Panc1 (cell line): ENCODE data around the gene CFAP97D1. TPM values are rescaled to one million over a fixed set of nuclear protein-coding genes. Genes with fewer than 3 reads are reported as not detected.

Experiments used
- ATAC-seq: fragments of 200-7000 bp; cut with Tn5 transposase; 2 replicates; pipeline ENCODE4 v1.9.1; 2020; ENCODE audit warnings: mild to moderate bottlenecking, moderate library complexity
- BruUV-seq: library from RNA; stranded (reverse); fragments of 400-500 nt; replicated peaks from 2 replicates; lab custom pipeline; 2021; lab: Mats Ljungman, UMichigan
- CTCF ChIA-PET: fragments of 300-600 bp; sonication (Branson Sonifier 250); formaldehyde crosslinking; loops from one replicate; lab custom pipeline; 2022; ENCODE audit warnings: antibody characterized with exemption; lab: Charles Lee
- POLR2A ChIA-PET: fragments of 300-600 bp; sonication (Branson Sonifier 250); formaldehyde crosslinking; loops from one replicate; lab custom pipeline; 2022; ENCODE audit warnings: antibody characterized with exemption; lab: Charles Lee
- DNase-seq: peaks from one replicate; pipeline ENCODE4 v3.0.0-alpha.2; 2010; ENCODE audit warnings: low read depth, low spot score
- H3K27ac ChIP-seq: 2 replicates; pipeline ENCODE4 v1.5.1; 2011; ENCODE audit warnings: mild to moderate bottlenecking, low read length, inconsistent platforms
- H3K27me3 ChIP-seq: fragments of 200-500 bp; sonication (Bioruptor generic); 2 replicates; pipeline ENCODE4 v1.6.0; 2014; ENCODE audit warnings: low read length, inconsistent platforms; ENCODE audit not compliant: control insufficient read depth, insufficient read depth
- H3K36me3 ChIP-seq: fragments of 200-500 bp; sonication (Bioruptor generic); 2 replicates; pipeline ENCODE4 v1.5.1; 2014; ENCODE audit warnings: inconsistent platforms, mild to moderate bottlenecking, low read length, moderate library complexity; ENCODE audit not compliant: control insufficient read depth, insufficient read depth
- H3K4me1 ChIP-seq: 2 replicates; pipeline ENCODE4 v1.5.1; 2011; ENCODE audit warnings: inconsistent platforms, mild to moderate bottlenecking, low read length, moderate library complexity; ENCODE audit not compliant: control insufficient read depth, insufficient read depth
- H3K4me3 ChIP-seq, 2 experiments: 2 replicates each; pipeline ENCODE4 v1.5.1; 2011 to 2012; ENCODE audit warnings: low read depth in 2 of 2, low read length in 2 of 2, mild to moderate bottlenecking in 2 of 2, inconsistent platforms in 1 of 2, moderate library complexity in 1 of 2
- H3K9me3 ChIP-seq: fragments of 200-500 bp; sonication (Bioruptor generic); 2 replicates; pipeline ENCODE4 v1.5.1; 2014; ENCODE audit warnings: low read depth, mild to moderate bottlenecking, inconsistent platforms, low read length, moderate library complexity; ENCODE audit not compliant: control insufficient read depth, insufficient read depth
- POLR2AphosphoS5 ChIP-seq: IDR thresholded peaks from 2 replicates; pipeline ENCODE4 v1.6.1; 2012; ENCODE audit warnings: mild to moderate bottlenecking, low read depth, low read length, moderate library complexity
- SIN3A ChIP-seq: IDR thresholded peaks from 2 replicates; pipeline ENCODE4 v1.6.1; 2012; ENCODE audit warnings: low read depth, mild to moderate bottlenecking, low read length, moderate library complexity, borderline replicate concordance; ENCODE audit not compliant: insufficient read depth
- TCF7L2 ChIP-seq: IDR thresholded peaks from 2 replicates; pipeline ENCODE4 v1.6.1; 2011; ENCODE audit warnings: mild to moderate bottlenecking, low read depth, low read length, inconsistent platforms
- in situ Hi-C: cut with HindIII; loops from 2 replicates; pipeline ENCODE4 v1.10.0; 2016; ENCODE audit warnings: low sequenced_read_pairs, low pct_unique_long_range_greater_than_20kb
- intact Hi-C: fragments of 100-400 bp; cut with micrococcal nuclease; formaldehyde crosslinking; loops from one replicate; pipeline ENCODE4 v1.10.0; 2022; ENCODE audit not compliant: unreplicated experiment
- total RNA-seq: library from RNA; stranded (reverse); gene quantifications from one replicate; pipeline ENCODE4 v1.2.1, GENCODE V29; 2021; ENCODE audit not compliant: unreplicated experiment
- TF ChIP-seq, protein P1 (sequence below): fragments of 450-650 bp; IDR thresholded peaks from 2 replicates; pipeline ENCODE4 v1.5.1; 2017; ENCODE audit warnings: mild to moderate bottlenecking
- TF ChIP-seq, protein P2 (sequence below), 2 experiments: IDR thresholded peaks; 2 replicates each; pipeline ENCODE4 v1.6.1; 2011 to 2012; ENCODE audit warnings: low read depth in 2 of 2, control low read depth in 1 of 2, low read length in 1 of 2, mild to moderate bottlenecking in 1 of 2, moderate library complexity in 1 of 2; ENCODE audit not compliant: insufficient read depth in 1 of 2

Gene CFAP97D1
- total RNA-seq, 1 experiment from 2014 or later, result not detected

DNA sequence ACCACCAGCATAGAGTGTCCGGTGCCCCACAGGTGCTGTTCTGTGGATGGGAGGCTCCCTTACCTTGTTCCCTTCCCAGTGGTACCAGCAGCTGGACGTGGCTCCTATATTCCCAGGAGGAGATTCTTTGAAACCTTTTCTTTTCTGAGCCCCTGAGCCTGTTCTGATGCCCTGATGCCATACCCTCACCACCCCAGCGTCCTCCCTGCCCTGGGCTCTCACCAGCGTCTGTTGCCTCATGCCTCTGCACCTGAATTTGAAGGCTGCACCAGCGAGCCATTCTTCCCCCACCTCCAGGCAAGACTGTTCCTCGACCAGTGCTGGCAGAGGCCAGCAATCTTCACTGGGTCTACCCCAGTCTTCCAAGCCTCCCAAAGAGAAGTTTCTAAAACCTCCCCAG is 22.1 kb upstream of the CFAP97D1 start:
- no TSS peak for BruUV-seq
- DNase-seq (no peak), ATAC-seq (no peak)
- H3K9me3 ChIP-seq, result no peaks in the 10 kb centered on the region
- no peaks in the 10 kb centered on the region for H3K4me1 ChIP-seq
- H3K27me3 ChIP-seq, result no peaks in the 10 kb centered on the region
- ChIA-PET POLR2A (no interaction called here), CTCF (interaction anchor here (3.9 kb wide), 1 partner anchor 63 kb away, joined by 24 read pairs; no protein-coding TSS in a partner anchor)
- no peaks in the 10 kb centered on the region for H3K36me3 ChIP-seq
- intact Hi-C loops (no loop called here), in situ Hi-C loops (loop anchor here (10.0 kb wide), 1 partner anchor 53 kb away; no protein-coding TSS in a partner anchor)
- no peak for TF ChIP-seq SIN3A
- TF ChIP-seq POLR2AphosphoS5, result no peak
- TF ChIP-seq, protein P1, sequence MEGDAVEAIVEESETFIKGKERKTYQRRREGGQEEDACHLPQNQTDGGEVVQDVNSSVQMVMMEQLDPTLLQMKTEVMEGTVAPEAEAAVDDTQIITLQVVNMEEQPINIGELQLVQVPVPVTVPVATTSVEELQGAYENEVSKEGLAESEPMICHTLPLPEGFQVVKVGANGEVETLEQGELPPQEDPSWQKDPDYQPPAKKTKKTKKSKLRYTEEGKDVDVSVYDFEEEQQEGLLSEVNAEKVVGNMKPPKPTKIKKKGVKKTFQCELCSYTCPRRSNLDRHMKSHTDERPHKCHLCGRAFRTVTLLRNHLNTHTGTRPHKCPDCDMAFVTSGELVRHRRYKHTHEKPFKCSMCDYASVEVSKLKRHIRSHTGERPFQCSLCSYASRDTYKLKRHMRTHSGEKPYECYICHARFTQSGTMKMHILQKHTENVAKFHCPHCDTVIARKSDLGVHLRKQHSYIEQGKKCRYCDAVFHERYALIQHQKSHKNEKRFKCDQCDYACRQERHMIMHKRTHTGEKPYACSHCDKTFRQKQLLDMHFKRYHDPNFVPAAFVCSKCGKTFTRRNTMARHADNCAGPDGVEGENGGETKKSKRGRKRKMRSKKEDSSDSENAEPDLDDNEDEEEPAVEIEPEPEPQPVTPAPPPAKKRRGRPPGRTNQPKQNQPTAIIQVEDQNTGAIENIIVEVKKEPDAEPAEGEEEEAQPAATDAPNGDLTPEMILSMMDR, result no peak
- no peak for TF ChIP-seq TCF7L2
- TF ChIP-seq, protein P2, sequence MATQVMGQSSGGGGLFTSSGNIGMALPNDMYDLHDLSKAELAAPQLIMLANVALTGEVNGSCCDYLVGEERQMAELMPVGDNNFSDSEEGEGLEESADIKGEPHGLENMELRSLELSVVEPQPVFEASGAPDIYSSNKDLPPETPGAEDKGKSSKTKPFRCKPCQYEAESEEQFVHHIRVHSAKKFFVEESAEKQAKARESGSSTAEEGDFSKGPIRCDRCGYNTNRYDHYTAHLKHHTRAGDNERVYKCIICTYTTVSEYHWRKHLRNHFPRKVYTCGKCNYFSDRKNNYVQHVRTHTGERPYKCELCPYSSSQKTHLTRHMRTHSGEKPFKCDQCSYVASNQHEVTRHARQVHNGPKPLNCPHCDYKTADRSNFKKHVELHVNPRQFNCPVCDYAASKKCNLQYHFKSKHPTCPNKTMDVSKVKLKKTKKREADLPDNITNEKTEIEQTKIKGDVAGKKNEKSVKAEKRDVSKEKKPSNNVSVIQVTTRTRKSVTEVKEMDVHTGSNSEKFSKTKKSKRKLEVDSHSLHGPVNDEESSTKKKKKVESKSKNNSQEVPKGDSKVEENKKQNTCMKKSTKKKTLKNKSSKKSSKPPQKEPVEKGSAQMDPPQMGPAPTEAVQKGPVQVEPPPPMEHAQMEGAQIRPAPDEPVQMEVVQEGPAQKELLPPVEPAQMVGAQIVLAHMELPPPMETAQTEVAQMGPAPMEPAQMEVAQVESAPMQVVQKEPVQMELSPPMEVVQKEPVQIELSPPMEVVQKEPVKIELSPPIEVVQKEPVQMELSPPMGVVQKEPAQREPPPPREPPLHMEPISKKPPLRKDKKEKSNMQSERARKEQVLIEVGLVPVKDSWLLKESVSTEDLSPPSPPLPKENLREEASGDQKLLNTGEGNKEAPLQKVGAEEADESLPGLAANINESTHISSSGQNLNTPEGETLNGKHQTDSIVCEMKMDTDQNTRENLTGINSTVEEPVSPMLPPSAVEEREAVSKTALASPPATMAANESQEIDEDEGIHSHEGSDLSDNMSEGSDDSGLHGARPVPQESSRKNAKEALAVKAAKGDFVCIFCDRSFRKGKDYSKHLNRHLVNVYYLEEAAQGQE (IDR thresholded peaks at IDR 0.05; ENCODE audit: insufficient read depth in 1 of 2, low read depth in 2 of 2, low read length in 1 of 2), result no peak
- H3K27ac ChIP-seq, result no peak overlapping the region
- H3K4me3 ChIP-seq, result no peak overlapping the region

DNA sequence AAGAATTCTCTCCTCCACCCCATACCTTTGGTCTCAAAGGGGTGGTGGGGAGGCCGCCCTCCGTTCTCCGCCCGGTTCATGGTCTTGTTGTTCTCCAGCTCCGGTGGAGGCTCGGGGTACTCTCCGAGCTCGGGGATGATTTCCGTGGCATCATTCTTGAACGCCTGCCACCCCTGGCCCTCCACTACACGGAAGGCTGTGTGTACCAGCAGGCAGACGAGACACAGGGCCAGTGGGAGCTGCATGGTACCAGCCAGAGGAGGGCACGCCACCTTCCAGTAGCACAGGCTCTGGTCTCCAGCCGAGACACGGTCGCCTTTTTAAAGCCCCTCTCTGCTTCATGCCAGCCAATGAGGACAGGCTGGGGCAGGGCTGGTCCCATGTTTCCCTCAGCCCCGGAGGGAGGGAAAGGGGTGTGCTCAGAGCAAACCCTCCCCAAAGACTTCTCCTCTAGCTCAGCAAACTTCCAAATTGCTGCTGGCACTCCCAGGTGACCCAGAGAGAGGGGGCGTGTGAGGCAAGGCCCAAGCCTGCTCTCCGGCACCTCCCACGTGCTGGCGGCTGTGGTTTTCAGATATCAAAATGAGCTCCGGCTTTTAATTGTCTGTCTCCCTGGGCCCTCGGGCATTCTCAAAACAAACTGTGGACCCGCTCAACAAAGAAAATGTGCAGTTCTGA is 21.6 kb upstream of the CFAP97D1 start, which contains the start of gene SOST:
Gene SOST, minus strand, starts transcription at position 295 of the 678 bp plus-strand sequence. Its CDS starts 50 bp downstream, at position 245.
- H3K36me3 ChIP-seq, result no peaks in the 10 kb centered on the region
- H3K27ac ChIP-seq, result no peak within 1 kb of the TSS
- no TSS peak for BruUV-seq
- ChIA-PET CTCF (interaction anchor here (0.7 to 3.9 kb wide), 2 partner anchors 64 to 72 kb away, joined by 3 to 24 read pairs; no protein-coding TSS in a partner anchor), POLR2A (no interaction called here)
- in situ Hi-C loops, result loop anchor here (10.0 kb wide), 1 partner anchor 54 kb away; no protein-coding TSS in a partner anchor
- H3K4me3 ChIP-seq, result no peak within 1 kb of the TSS
- intact Hi-C loops, result no loop called here
- no peak for TF ChIP-seq TCF7L2
- TF ChIP-seq, protein P1, result no peak
- no peak for TF ChIP-seq POLR2AphosphoS5
- no peak for TF ChIP-seq SIN3A
- TF ChIP-seq, protein P2 (IDR thresholded peaks at IDR 0.05; ENCODE audit: insufficient read depth in 1 of 2, low read depth in 2 of 2, low read length in 1 of 2), result no peak
- no peaks in the 10 kb centered on the region for H3K4me1 ChIP-seq
- ATAC-seq, result no peak
- H3K9me3 ChIP-seq, result no peaks in the 10 kb centered on the region
- H3K27me3 ChIP-seq, result no peaks in the 10 kb centered on the region
- DNase-seq, result no peak
